GM19463 (cell line): Measurements from ENCODE around the gene YRDC.
"Not testable (repeated sequence)": the region's sequence is repeated elsewhere in the genome, so short reads cannot be mapped to it uniquely, and the experiment has no call there.

Experiments
- ATAC-seq: cut with Tn5 transposase; IDR thresholded peaks from one replicate; pipeline ENCODE4 v1.9.1; 2021; ENCODE audit warnings: mild to moderate bottlenecking, moderate library complexity; ENCODE audit not compliant: unreplicated experiment

Gene YRDC

GRCh38 chr1:37776946-37777516 is 31.0 kb downstream of the YRDC start:
- ATAC-seq: no peak

GRCh38 chr1:37771440-37771839 is 36.6 kb downstream of the YRDC start:
- not testable (repeated sequence) for ATAC-seq

DNA sequence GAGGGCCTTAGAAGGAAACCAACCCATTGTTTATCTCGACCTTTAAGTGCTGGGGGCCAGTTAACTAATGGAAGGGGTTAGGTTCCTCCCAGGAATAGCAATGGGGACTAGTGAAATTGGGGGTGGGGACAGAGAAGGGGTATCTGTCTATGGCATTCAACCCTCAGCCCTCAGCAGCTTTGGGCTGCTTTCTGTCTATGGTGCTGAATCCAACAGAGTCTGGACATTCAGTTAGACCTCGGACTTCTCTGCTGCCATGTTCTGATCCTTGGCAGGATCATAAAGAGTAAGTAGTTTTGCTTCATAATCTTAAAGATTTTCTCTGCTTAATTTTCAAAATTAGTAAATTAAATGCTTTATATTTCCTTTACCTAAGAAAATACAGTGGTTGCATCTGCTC is 40.5 kb downstream of the YRDC start:
- ATAC-seq: no peak

DNA sequence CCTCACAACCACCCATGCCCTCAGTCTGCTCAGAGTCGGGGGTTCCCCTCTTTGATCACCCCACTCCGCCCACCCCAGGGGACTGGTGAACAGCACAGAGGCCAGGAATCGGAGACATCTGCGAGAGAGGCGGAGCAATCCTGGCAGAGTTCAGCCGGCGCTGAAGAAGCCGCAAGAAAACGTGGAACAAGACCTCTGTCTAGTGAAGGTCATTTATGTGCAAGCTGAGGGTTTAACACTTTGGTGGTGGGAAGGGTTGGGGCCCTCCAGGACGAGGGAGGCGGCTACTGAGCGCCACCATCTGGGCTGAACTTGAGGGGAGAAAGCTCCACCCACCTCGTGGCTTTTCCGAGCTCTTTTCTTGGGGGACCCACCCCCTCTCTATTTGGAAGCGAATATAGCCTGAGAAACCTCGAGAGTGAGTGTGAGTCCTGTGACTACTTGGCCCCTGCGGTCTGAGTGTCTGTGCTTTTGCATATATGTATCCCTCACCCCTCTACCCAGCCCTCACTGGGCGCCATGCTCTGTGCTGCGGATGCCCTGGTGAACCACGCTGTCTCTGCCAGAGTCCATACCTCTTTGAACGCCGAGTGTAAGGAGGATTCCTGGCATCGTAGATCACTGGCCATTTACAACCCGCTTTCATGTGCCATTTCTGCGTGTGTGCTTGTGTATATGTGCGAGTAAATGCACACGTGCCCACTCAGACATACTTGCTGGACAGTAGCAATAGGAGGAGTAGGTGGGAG is 41.9 kb downstream of the YRDC start:
- no peak for ATAC-seq

- ATAC-seq: no peak
Measured at GRCh38 chr1:37764888-37765441, 43.0 kb downstream of the YRDC start, which contains the start of gene EPHA10. Gene EPHA10, minus strand, starts transcription at chr1:37765120. Its CDS starts 54 bp downstream, at chr1:37765066.

- ATAC-seq: no peak
Measured at GRCh38 chr1:37764414-37764825, 43.6 kb downstream of the YRDC start.

- no peak for ATAC-seq
Measured at GRCh38 chr1:37763791-37764413, 44.1 kb downstream of the YRDC start.

DNA sequence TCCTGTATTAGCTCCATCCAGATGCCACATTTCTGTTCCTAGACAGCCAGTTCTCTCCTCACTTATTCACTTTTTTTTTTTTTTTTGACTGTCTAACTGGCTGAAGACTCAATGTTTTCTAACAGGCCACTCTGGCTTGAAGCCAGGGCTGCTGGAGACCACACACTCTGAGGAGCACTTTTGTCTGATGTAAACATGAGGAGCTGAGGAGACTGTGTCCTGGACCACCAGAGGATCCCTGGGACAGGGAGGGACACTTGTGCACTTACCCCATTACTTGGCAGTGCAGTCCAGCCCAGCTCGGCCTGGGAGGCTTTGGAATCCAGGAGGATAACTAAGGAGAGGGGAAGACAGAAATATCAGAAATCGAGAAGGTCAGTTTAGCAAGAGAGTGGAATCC is 45.5 kb downstream of the YRDC start:
- ATAC-seq: no peak

GRCh38 chr1:37761416-37762095 is 46.5 kb downstream of the YRDC start:
- ATAC-seq: no peak

DNA sequence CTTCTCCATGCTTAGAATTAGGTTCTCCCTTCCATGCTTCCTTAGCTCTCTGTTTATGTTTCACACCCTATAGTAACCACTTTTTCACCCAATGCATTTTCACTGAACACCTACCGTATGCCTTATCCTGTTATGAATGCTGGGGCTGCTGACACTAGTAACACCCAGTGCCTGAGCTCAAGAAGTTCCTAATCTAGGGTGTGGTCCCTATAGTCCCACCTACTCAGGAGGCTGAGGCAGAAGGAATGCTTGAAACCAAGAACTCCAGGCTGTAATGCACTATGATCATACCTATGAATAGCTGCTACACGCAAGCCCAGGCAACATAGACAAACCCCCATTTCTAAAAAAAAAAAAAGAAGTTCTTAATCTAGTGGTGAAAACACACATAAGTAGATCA is 48.6 kb downstream of the YRDC start:
- ATAC-seq: no peak

DNA sequence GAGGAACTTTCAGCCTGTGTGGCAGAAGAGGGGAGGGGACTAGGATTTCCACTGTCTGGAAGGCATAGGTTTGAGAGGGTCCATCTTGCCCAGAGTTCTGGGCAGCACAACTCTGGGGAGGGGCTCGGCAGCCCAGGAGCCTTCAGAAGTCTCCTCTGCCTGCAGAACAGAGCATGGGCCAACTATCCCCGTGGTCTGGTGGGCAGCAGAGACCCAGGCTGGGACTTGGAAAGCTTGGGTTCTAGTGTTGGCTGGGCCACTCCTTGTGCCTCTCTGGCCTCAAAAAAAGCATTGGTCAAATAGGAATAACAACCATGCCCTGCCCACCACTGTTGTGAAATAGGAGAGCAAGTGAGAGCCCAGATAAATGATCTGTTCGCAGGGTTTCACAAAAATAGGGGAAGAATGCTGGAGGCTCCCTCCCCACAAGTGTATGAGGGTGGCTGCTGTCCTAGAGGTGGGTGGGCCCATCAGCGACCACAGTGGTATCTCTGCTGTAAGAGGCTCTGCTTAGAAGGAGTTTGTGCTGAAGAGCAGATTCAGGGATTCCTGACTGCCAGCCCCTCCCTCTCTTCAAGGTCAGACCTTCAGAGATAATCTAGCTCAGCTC is 52.0 kb downstream of the YRDC start:
- ATAC-seq: no peak

DNA sequence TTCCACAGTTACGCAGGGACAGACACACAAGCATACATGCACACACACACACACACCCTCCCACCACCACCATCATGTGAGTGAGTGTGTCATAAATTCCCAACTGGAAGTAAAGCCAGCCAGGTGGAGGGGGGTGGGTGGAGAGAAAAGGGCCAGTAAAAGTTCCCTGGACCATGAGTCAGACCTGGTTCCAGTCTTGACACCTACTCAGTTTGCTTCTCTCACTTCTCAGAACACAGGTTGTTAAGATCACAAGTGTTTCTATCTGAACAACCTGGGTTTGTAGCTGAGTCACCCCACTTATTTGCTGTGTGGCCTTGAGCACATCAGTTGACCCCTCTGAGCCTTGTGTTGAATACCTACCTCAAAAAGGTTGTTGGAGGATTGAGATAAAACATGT is 52.7 kb downstream of the YRDC start:
- no peak for ATAC-seq

DNA sequence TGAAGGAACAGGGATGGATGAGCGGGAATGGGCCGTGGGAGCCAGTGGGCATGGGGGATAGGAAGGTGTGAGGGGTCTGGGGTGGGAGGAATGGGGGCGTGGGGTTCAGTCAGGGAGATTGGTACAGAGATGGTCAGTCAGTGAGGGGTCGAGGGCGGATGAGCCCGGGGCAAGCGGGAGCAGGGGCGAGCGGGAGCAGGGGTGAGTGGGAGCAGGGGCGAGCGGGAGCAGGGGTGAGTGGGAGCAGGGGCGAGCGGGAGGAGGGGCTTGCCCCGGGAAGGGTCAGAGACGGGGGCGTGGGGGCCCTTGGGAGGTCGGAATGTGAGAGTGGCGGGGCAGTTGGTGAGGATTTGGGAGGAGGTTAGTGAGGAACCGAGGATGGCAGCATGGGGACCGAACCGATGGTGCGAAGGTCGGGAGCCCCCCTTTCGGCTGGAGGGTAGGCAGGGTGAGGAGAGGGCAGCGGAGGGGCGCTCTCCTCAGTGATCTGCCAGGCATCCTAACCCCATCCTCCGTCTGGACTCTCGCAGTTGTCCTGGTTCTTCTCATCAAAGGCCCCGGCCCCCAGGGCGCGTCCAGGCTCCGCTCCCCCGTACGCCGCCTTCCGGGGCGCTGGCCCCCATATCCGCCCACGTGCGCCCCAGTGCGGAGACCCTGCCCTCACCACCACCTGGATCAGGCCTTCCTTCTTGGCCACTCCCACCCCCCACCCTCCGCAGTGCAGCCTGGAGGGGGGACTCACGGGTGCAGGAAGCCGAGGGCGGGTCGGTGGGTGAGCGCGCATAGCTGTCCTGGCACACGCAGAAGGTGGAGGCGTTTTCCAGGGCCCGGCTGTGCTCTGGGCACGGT is 54.3 kb downstream of the YRDC start:
- ATAC-seq: no peak
